GM18498 (cell line): Measurements from ENCODE around the gene ZNFX1.
"Not testable (repeated sequence)": the region's sequence is repeated elsewhere in the genome, so short reads cannot be mapped to it uniquely, and the experiment has no call there.

Source experiments
- ATAC-seq: cut with Tn5 transposase; IDR thresholded peaks from one replicate; pipeline ENCODE4 v1.9.1; 2021; ENCODE audit warnings: mild to moderate bottlenecking, moderate library complexity; ENCODE audit not compliant: unreplicated experiment

The ZNFX1 gene

GRCh38 chr20:49278036-49278817 lies at the start of gene ZNFX1:
ZNFX1 (minus strand) TSS chr20:49278057; CDS start chr20:49275839, 2,218 bp downstream.
- ATAC-seq = peak; percentile 85

DNA sequence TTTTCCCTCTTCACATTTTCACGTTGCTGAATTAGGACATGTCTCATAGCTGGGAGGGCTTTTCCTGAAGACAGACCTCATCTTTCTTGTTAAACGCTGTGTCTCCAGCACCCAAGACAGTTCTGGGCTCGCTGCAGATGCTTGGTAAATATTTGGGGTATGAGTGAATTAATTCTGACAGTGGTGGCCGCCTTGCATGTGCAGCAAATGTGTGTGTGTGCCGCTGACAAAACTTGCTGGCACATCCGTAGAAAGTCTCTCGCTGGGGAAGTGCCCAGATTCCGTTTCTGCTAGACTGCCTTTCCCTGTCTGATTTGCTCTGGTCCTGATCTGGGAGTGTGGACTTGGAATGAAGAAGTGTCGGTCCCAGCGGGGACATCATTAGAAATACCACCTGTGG lies 48.2 kb upstream of the ZNFX1 start:
- ATAC-seq = no peak

DNA sequence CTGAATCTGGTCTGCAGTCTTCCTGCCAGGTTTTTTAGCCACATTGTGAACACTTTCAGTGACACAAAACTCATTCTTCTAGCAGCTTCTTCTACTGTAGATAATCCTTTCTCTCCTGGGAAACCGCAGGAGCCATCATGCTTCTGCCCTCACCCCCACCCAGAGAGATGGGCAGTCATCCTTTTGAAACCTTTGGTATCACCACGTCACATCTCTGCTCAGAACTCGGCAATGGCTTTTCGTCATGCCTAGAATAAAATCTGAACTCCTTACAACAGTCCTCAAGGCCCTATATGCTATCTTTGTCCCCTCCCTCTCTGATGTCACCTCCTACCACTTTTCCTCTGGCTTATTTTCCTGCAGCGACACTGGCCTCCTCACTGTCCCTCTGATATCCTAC lies 46.4 kb upstream of the ZNFX1 start:
- ATAC-seq = no peak

DNA sequence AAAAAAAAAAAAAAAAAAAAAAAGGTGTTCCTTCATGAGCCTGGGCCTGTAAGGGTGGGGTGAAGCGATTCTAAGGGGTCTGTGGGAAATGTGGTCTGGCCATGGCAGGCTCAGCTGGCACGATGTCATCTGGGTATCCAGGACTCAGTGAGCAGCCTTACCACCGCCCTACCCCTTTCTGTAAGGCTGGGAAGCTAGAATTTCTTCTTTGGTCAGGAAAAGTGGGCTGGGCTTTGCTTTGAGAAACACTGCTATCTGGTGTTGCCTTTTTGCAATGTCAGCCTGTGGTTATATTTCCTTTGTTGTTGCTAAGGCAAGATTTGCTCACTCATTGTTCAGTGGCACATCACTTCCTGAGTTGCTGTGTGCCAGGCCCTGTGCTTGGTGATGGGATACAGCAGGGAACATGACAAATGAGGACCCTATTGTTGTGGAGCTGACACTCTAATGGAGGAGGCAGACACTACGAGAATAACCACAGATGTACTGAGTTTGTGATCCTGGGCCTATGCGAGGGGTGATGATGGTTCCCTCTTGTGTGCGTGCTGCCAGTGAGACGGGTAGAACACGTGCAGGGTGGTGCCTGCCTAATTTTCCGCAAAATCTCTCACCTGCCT lies 45.9 kb upstream of the ZNFX1 start:
- ATAC-seq = no peak

GRCh38 chr20:49320460-49320859 lies 42.6 kb upstream of the ZNFX1 start:
- ATAC-seq = no peak

DNA sequence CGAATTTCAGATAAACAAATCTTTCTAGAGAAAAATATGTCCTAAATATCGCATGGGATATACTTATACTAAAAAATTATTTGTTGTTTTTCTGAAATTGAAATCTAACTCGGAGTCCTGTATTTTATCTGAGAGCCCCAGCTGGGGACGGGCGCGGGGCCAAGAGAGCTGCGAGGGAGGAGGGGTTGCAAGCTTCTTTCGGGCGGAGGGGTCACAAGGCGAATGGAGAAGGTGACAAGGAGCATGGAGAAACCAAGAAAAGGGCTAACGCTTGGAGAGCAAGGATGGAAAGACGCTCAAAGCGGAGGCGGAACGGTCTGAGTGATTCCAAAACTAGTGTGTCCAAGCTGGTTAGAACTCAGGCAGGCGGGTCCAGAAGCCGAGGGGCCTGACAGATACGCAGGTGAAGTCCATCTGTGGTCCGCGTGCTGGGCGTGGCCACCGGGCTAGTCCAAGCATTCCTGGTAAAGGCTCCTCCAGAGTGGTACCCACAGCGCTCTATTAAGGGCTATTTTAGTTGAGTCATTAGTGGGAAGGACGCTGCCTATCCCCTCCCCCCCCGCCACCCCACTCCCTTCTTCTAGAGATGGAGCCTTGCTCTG lies 41.5 kb upstream of the ZNFX1 start:
- ATAC-seq = no peak

DNA sequence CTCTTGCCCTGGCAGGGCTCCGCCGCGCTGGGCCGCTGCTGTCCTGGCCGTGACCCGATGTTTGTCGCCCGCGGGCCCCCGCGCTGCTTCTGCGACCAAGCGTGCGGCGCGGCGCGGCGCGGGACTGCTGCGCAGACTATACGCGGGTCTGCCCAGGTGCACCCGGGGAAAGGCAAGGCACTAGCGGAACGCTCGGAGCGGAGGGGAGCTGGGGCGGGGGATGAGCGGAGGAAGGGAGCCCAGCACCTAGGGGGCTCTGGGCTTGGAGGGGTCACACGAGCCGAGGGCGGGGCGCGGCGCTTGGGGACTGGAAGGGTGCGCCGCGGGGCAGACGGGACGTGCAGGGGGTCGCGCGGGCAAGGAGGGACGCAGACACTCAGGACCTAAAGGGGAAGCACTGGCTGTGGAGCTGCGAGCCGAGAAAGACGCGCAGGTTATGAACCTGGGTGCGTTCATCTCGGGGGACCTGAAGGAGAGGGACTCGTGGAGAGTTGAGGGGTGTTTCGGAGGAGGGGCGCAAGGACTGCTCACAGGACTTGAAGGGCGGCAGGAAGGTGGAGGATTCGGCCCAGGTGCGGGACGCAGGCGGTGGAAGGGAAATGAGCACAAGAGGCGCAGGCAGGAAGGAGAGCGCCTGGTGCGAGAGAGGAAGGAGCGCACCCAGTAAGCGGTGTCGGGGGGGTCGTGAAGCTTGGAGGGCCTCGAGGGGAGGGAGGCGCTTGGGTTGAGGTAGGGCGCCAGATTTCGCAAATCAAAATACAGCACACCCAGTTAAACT lies 40.8 kb upstream of the ZNFX1 start:
- no peak for ATAC-seq

DNA sequence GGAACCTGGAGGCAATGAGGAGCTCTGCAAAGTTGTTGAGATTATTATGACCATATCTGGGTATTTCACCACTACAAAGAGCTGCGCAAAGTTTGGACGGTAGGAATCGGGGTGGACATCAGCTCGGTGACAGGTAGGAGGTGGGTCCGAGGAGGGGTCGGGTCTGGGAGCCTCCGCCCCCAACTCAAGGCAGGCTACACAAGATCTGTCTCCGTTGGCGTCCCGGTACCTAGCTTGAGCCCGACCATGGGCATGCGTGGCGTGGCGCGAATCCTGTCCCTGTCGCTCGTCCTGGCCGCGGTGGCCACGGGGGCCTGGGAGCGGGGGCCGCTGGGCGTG lies 40.2 kb upstream of the ZNFX1 start:
- ATAC-seq = no peak

GRCh38 chr20:49316704-49317103 lies 38.8 kb upstream of the ZNFX1 start:
- ATAC-seq = no peak

DNA sequence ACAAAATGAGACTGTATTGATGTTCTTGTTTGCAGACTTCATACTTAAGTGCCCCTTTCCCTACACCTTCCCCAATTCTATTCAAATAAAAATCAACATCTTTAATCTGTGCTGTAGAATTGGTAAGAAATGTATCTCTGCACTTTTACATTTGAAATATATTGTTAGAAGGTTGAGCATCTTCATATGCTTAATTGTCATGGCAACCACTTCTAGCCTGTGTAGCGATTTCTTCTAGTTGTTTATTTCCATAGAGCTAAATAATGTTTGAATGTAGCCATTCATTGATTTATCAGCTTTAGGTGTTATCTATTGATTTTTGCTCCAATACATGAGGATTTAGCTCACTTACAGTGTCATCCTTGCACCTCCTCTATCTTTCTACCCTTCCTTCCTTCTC lies 37.7 kb upstream of the ZNFX1 start:
- no peak for ATAC-seq

GRCh38 chr20:49314052-49314451 lies 36.2 kb upstream of the ZNFX1 start:
- ATAC-seq = not testable (repeated sequence)

- ATAC-seq = no peak
Measured at GRCh38 chr20:49313283-49313682, 35.4 kb upstream of the ZNFX1 start.

GRCh38 chr20:49312661-49313060 lies 34.8 kb upstream of the ZNFX1 start:
- ATAC-seq = no peak

DNA sequence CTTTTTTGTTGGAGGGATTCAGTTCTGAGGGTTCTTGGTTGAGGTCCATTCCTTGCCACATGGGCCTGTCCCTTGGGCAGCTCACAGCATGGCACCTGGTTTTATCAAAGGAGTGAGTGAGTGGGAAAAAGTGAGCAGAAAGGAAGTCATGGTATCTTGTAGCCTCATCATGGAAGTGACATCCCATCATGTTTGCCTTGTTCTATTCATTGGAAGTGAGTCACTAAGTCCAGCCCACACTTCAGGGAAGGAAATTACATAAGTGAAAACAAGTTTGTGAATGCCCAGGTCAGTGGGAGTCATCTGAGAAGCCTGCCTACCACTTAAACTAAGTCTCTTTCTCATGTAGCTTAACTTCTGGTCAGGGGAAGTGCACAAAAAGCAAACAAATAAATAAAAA lies 32.8 kb upstream of the ZNFX1 start:
- no peak for ATAC-seq

DNA sequence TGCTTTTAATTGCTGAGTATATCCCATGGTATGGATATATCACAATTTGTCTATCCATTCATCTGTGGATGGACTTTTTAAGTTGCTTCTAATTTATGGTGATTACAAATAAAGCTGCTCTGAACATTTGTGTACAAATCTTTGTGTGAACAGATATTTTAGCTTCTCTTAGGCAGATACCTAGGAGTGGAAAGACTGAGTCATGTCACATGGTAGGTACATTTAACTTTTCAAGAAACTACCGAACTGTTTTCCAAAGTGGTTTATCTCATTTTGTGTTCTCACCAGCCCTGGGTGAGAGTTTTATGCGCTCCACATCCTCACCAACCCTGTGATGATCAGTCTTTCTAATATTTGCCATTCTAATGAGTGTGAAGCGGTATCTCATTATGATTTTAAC lies 31.0 kb upstream of the ZNFX1 start:
- no peak for ATAC-seq

DNA sequence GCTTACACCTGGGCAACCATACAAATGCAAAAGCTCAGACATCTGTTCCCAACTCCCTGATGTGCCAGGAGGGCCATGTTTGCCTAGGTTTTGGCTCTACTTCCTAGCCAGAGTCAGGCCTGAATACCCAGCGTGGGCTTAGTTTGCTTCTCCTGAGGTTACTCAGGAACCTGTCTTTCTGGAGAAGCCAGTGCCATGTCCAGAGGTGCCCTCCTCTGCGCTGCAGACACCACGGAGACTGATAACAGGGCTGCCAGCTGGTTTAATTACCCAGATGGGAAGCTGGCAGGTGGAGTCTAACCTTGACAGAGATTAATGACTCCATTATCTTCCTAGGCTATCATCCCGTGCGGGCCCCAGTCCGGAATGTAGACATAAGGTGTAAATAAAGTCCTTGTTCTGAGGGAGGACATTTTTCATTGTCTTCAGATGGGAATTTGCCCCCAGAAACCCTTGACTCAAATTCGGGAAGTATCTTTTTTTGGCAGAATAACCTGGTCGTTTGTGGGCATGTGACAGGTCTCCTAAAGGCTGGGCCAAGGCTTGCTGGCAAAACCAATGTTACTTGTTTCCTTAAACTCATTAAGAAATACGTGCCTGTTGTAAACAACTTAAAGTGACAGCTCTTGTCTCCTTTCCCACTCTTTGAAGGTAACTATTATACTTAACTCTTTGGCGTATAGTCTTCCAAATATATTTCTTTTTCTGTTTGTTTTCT lies 29.2 kb upstream of the ZNFX1 start:
- no peak for ATAC-seq

- no peak for ATAC-seq
Measured at GRCh38 chr20:49303065-49303552, 25.3 kb upstream of the ZNFX1 start.

GRCh38 chr20:49297605-49298530 lies 20.0 kb upstream of the ZNFX1 start:
- ATAC-seq = no peak

DNA sequence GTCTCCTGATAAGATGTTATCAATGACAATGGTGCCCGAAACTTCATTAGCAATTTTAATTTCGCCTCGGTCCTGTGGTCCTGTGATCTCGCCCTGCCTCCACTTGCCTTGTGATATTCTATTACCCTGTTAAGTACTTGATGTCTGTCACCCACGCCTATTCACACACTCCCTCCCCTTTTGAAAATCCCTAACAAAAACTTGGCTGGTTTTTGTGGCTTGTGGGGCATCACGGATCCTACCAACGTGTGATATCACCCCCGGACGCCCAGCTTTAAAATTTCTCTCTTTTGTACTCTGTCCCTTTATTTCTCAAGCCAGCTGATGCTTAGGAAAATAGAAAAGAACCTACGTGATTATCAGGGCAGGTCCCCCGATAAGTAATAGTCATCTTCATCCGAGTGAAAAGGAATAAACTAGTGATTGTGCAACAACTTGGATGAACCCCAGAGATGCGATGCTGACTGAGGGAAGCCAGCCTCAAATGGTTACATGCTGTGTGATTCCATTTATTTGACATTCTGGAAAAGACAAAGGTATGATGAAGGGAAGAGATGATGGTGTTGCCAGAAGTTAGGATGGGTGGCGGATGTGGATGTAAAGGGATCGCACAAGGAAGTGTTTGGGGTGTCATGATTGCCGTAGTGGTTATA lies 16.3 kb upstream of the ZNFX1 start:
- not testable (repeated sequence) for ATAC-seq
